Adrenal gland (tissue), 5 donors: ENCODE measurements around the gene PRRT1B.

Source experiments
- POLR2A ChIP-seq, 2 donors: fragments of 450-650 bp; IDR thresholded peaks; one replicate each; pipeline ENCODE4 v1.6.1; 2017; ENCODE audit warnings: antibody characterized with exemption in 2 of 2, mild to moderate bottlenecking in 2 of 2, moderate library complexity in 1 of 2
- TF ChIP-seq, protein P1 (sequence below), 6 experiments: fragments of 450-650 bp in 4 of 6; fragments of 200-600 bp in 2 of 6; sonication (generic) in 1 of 6; IDR thresholded peaks; 1 replicate in 5 of 6; 2 replicates in 1 of 6; pipeline versions ENCODE4 v1.5.1 to v1.8.0; 2016 to 2021; ENCODE audit warnings: antibody characterized with exemption in 6 of 6, mild to moderate bottlenecking in 2 of 6, moderate library complexity in 1 of 6
- donor health status: DM: no; HTN: no; CAD: no.

DNA sequence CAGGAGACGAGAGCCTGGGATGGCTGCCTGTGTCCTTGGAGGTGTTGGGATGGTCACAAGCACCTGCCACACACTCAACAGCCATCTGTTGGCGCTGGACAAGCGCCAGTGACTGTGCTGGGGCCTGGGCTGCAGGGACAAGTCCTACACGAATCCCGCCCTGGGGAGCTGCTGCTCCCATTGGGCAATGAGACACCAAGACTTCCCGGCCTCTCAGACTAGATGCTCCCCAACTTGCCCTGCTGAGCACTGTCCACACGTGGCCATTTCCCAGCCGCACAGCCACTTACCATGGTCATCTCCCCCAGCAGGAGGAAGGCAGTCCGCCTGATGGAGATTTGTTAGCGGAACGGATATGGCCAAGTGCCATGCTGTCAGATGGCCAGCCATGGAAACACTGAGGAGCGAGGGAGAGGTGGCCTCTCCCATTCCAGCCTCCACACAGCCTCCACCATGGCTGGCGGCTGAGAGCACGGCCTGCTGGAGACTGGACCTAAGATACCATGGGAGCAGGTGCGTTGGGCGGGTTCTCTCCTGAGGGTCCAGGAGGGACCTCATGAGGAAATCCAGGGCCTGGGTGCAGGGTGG lies 43.9 kb downstream of the PRRT1B start:
- TF ChIP-seq, protein P1, sequence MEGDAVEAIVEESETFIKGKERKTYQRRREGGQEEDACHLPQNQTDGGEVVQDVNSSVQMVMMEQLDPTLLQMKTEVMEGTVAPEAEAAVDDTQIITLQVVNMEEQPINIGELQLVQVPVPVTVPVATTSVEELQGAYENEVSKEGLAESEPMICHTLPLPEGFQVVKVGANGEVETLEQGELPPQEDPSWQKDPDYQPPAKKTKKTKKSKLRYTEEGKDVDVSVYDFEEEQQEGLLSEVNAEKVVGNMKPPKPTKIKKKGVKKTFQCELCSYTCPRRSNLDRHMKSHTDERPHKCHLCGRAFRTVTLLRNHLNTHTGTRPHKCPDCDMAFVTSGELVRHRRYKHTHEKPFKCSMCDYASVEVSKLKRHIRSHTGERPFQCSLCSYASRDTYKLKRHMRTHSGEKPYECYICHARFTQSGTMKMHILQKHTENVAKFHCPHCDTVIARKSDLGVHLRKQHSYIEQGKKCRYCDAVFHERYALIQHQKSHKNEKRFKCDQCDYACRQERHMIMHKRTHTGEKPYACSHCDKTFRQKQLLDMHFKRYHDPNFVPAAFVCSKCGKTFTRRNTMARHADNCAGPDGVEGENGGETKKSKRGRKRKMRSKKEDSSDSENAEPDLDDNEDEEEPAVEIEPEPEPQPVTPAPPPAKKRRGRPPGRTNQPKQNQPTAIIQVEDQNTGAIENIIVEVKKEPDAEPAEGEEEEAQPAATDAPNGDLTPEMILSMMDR (IDR thresholded peaks at IDR 0.05) = no peak
- no peak for TF ChIP-seq POLR2A (IDR thresholded peaks at IDR 0.05)
